Neuronal stem cell (in vitro differentiated cells): ENCODE results near the gene NEU3.
"Not testable (repeated sequence)": the region's sequence is repeated elsewhere in the genome, so short reads cannot be mapped to it uniquely, and the experiment has no call there.

Source experiments
- DNase-seq: peaks from one replicate; pipeline ENCODE4 v3.0.0-alpha.2; 2013; ENCODE audit warnings: low spot score
- H2AFZ ChIP-seq: one replicate; pipeline ENCODE4 v1.6.1; 2013; ENCODE audit warnings: mild to moderate bottlenecking, low read length, inconsistent platforms
- H2AK5ac ChIP-seq: 2 replicates; pipeline ENCODE4 v1.6.1; 2013; ENCODE audit warnings: low read depth, mild to moderate bottlenecking, inconsistent platforms, low read length, moderate library complexity, mixed read lengths
- H2BK120ac ChIP-seq: 2 replicates; pipeline ENCODE4 v1.6.1; 2013; ENCODE audit warnings: low read depth, mild to moderate bottlenecking, inconsistent platforms, low read length, moderate library complexity, mixed read lengths
- H2BK12ac ChIP-seq: one replicate; pipeline ENCODE4 v1.6.1; 2013; ENCODE audit warnings: low read length, inconsistent platforms
- H2BK15ac ChIP-seq: 2 replicates; pipeline ENCODE4 v1.6.1; 2013; ENCODE audit warnings: mild to moderate bottlenecking, low read length, inconsistent platforms, mixed read lengths
- H2BK5ac ChIP-seq: one replicate; pipeline ENCODE4 v1.6.1; 2013; ENCODE audit warnings: inconsistent platforms, mild to moderate bottlenecking, low read length, moderate library complexity
- H3K14ac ChIP-seq: one replicate; pipeline ENCODE4 v1.6.1; 2013; ENCODE audit warnings: low read length, inconsistent platforms
- H3K18ac ChIP-seq: 2 replicates; pipeline ENCODE4 v1.6.1; 2013; ENCODE audit warnings: low read length, inconsistent platforms
- H3K23ac ChIP-seq: 2 replicates; pipeline ENCODE4 v1.6.1; 2013; ENCODE audit warnings: low read depth, mild to moderate bottlenecking, mixed read lengths, low read length, inconsistent platforms; ENCODE audit not compliant: poor library complexity
- H3K27ac ChIP-seq: replicated peaks from 3 replicates; pipeline ENCODE4 v1.5.1; 2013; ENCODE audit warnings: low read length, inconsistent platforms
- H3K27me3 ChIP-seq, 3 experiments: 2 replicates each; pipeline ENCODE4 v1.6.1; 2013; ENCODE audit warnings: low read length in 3 of 3, mild to moderate bottlenecking in 2 of 3, inconsistent platforms in 1 of 3, low read depth in 1 of 3, mixed read lengths in 1 of 3, moderate library complexity in 1 of 3; ENCODE audit not compliant: control insufficient read depth in 3 of 3, insufficient read depth in 3 of 3
- H3K36me3 ChIP-seq, 2 donors: replicated peaks in 1 of 2; 2 replicates each; pipeline ENCODE4 v1.6.1; 2013; ENCODE audit warnings: low read length in 2 of 2; ENCODE audit not compliant: control insufficient read depth in 2 of 2, insufficient read depth in 2 of 2
- H3K4ac ChIP-seq: 2 replicates; pipeline ENCODE4 v1.6.1; 2013; ENCODE audit warnings: inconsistent platforms, mild to moderate bottlenecking, low read length, moderate library complexity
- H3K4me1 ChIP-seq, 2 donors: 1 replicate in 1 of 2; 2 replicates in 1 of 2; pipeline ENCODE4 v1.6.1; 2013; ENCODE audit warnings: low read length in 2 of 2, low read depth in 1 of 2; ENCODE audit not compliant: control insufficient read depth in 2 of 2, insufficient read depth in 1 of 2
- H3K4me2 ChIP-seq: one replicate; pipeline ENCODE4 v1.6.1; 2013; ENCODE audit warnings: mild to moderate bottlenecking, low read length, inconsistent platforms; ENCODE audit not compliant: insufficient read depth, poor library complexity, severe bottlenecking
- H3K4me3 ChIP-seq, 2 donors: 2 replicates each; pipeline ENCODE4 v1.5.1; 2013; ENCODE audit warnings: low read length in 2 of 2, mild to moderate bottlenecking in 2 of 2, inconsistent platforms in 1 of 2, moderate library complexity in 1 of 2
- H3K79me1 ChIP-seq: one replicate; pipeline ENCODE4 v1.6.1; 2013; ENCODE audit warnings: low read depth, mild to moderate bottlenecking, inconsistent platforms, low read length, moderate library complexity
- H3K9ac ChIP-seq: one replicate; pipeline ENCODE4 v1.6.1; 2013; ENCODE audit warnings: mild to moderate bottlenecking, low read depth, low read length, inconsistent platforms; ENCODE audit not compliant: poor library complexity
- H3K9me3 ChIP-seq, 2 donors: replicated peaks in 1 of 2; 2 replicates each; pipeline versions ENCODE3 to v1.6.1; 2013; ENCODE audit warnings: low read length in 2 of 2, mild to moderate bottlenecking in 2 of 2, inconsistent platforms in 1 of 2, low read depth in 1 of 2, mixed read lengths in 1 of 2, moderate library complexity in 1 of 2; ENCODE audit not compliant: control insufficient read depth in 2 of 2, insufficient read depth in 1 of 2
- H4K8ac ChIP-seq: one replicate; pipeline ENCODE4 v1.6.1; 2013; ENCODE audit warnings: low read depth, mild to moderate bottlenecking, inconsistent platforms, low read length, moderate library complexity
- H4K91ac ChIP-seq: one replicate; pipeline ENCODE4 v1.6.1; 2013; ENCODE audit warnings: low read length, low read depth, mild to moderate bottlenecking, inconsistent platforms; ENCODE audit not compliant: poor library complexity
- WGBS, 2 donors: extraction: QIAGEN DNeasy Blood & Tissue Kit; methylation state at CpG; one replicate each; pipeline ENCODE4 v1.1.7; 2013; ENCODE audit warnings: missing lambda C conversion rate in 2 of 2, mixed read lengths in 1 of 2; ENCODE audit not compliant: insufficient read length in 2 of 2, insufficient replicate concordance in 1 of 2; ENCODE audit errors: extremely low coverage in 2 of 2; 5-methylcytosine and 5-hydroxymethylcytosine counted together

NEU3 gene

DNA sequence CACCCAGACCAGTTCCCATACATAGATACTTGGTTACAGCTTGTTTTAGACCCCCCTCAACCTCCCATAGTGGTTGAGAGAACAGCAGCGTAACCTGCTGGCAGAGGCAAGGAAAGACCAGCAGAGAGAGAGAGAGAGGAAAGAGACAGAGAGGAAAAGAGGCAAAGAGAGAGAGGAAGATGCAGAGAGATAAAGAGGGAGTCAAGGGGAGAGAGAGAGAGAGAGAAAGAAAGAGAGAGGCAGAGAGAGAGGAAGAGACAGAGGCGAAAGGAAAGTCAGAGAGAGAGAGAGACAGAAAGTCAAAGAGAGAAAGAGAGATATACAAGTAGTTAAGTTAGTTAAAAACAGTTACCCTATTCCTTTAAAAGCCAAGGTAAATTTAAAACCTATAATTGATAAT lies 52.5 kb downstream of the NEU3 start:
- H3K4me1 ChIP-seq = peaks cover 0 to under 1% of the 10 kb centered on the region in 2 donors
- H3K14ac ChIP-seq = no peak overlapping the region
- H3K79me1 ChIP-seq = no peaks in the 10 kb centered on the region
- no peak overlapping the region for H3K4ac ChIP-seq
- H2BK5ac ChIP-seq = no peak overlapping the region
- no peak overlapping the region for H3K23ac ChIP-seq
- no peak for DNase-seq
- H3K9ac ChIP-seq = no peak overlapping the region
- no peak overlapping the region for H3K4me3 ChIP-seq
- no peak overlapping the region for H2AK5ac ChIP-seq
- no peak overlapping the region for H3K18ac ChIP-seq
- H3K27me3 ChIP-seq = no peaks in the 10 kb centered on the region
- no peak overlapping the region for H3K27ac ChIP-seq
- no peak overlapping the region for H2BK120ac ChIP-seq
- H3K36me3 ChIP-seq = no peaks in the 10 kb centered on the region
- no CpG with 5 or more reads among the region's 2 CpGs for WGBS, 2 donors
- H3K9me3 ChIP-seq = no peaks in the 10 kb centered on the region
- H4K91ac ChIP-seq = no peak overlapping the region
- H2AFZ ChIP-seq = no peak overlapping the region
- H4K8ac ChIP-seq = no peak overlapping the region
- H2BK15ac ChIP-seq = no peak overlapping the region
- H2BK12ac ChIP-seq = no peak overlapping the region
- no peak overlapping the region for H3K4me2 ChIP-seq

DNA sequence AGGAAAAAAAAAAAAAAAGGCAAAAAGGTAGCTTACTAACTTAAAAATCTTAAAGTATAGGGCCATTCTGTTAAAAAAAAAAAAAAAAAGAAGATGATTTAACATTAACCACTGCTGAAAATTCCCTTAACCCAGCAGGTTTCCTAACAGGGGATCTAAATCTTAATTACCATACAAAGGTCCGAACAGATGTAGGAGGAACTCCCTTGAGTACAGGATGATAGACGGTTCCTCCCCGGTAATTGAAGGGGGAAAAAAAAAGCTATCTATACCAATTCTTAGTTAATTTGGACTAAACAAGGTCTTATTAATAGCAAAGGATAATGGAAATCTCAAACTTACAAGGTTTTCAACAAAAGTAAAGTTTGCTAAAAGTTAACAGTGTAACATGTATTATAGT lies 53.1 kb downstream of the NEU3 start:
- not testable (repeated sequence) for DNase-seq, H3K4me1 ChIP-seq, H3K4me3 ChIP-seq, H3K4me2 ChIP-seq, H3K36me3 ChIP-seq, H2AK5ac ChIP-seq, H4K8ac ChIP-seq, H3K4ac ChIP-seq, H2BK120ac ChIP-seq, H4K91ac ChIP-seq, H3K27me3 ChIP-seq, H3K18ac ChIP-seq, H2BK15ac ChIP-seq, H3K23ac ChIP-seq, H3K9me3 ChIP-seq, H2AFZ ChIP-seq, H2BK12ac ChIP-seq, H3K9ac ChIP-seq, H3K27ac ChIP-seq, H3K79me1 ChIP-seq, H2BK5ac ChIP-seq, H3K14ac ChIP-seq
- no CpG with 5 or more reads among the region's 3 CpGs for WGBS, 2 donors

DNA sequence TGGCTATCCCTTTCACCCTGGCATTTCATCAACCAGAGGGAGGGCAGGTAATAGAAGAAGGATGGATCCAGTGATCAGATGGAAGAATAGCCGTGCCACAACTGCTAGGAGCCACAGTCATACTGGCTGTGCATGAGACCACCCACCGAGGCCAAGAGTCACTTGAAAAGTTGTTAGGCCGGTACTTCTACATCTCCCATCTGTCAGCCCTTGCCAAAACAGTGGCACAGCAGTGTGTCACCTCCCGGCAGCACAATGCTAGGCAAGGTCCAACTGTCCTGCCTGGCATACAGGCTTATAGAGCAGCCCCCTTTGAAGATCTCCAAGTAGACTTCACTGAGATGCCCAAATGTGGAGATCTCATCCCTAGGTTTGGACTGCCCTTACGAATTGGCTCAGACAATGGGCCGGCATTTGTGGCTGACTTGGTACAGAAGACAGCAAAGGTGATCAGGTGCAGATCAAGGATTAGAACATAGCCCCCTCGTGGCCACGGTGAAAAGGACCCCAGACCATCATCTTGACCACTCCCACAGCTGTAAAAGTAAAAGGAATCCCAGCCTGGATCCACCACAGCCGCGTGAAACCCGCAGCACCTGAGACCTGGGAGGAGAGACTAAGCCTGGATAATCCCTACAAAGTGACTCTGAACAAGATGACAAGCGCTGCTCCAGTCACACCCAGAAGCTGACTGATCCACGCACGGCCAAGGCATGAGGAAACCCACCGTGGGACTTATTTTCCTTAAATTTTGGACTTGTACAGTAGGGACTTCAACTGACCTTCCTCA lies 55.8 kb downstream of the NEU3 start:
- H2AFZ ChIP-seq, H3K27ac ChIP-seq: not testable (repeated sequence)
- no CpG with 5 or more reads among the region's 15 CpGs for WGBS, 2 donors

DNA sequence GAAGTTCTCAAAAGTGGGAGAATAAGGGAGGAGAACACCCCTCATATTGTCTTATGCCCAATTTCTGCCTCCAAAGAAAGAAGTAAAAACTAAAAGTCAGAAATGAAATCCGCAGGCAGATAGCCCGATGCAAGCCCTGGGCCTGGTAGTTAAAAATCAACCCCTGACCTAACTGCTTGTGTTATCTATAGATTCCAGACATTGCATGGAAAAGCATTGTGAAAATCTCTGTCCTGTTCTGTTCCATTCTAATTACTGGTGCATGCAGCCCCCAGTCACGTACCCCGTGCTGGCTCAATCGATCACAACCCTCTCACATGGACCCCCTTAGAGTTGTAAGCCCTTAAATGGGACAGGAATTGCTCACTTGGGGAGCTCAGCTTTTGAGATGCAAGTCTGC lies 57.9 kb downstream of the NEU3 start:
- H3K9ac ChIP-seq, H3K18ac ChIP-seq, H4K91ac ChIP-seq, H3K27me3 ChIP-seq, H3K4ac ChIP-seq, H4K8ac ChIP-seq, H3K36me3 ChIP-seq, H2BK12ac ChIP-seq, H3K4me3 ChIP-seq, DNase-seq, H3K27ac ChIP-seq, H3K14ac ChIP-seq, H3K4me1 ChIP-seq, H3K79me1 ChIP-seq, H3K23ac ChIP-seq, H2AFZ ChIP-seq, H2AK5ac ChIP-seq, H2BK5ac ChIP-seq, H2BK120ac ChIP-seq, H3K9me3 ChIP-seq, H3K4me2 ChIP-seq, H2BK15ac ChIP-seq: not testable (repeated sequence)
- no CpG with 5 or more reads among the region's 5 CpGs for WGBS, 2 donors

More for the DNA sequence above, 55.8 kb downstream of the NEU3 start:
- H3K23ac ChIP-seq, H3K36me3 ChIP-seq, H4K8ac ChIP-seq, H3K18ac ChIP-seq, H2BK5ac ChIP-seq, H2BK12ac ChIP-seq, H3K4me3 ChIP-seq, H2BK120ac ChIP-seq, H3K9me3 ChIP-seq, H3K4me1 ChIP-seq, H4K91ac ChIP-seq, H3K14ac ChIP-seq, H2AK5ac ChIP-seq, H3K79me1 ChIP-seq, H3K4me2 ChIP-seq, DNase-seq, H2BK15ac ChIP-seq, H3K9ac ChIP-seq, H3K4ac ChIP-seq, H3K27me3 ChIP-seq: not testable (repeated sequence)
